GM19238 (cell line): ENCODE results near the gene FOXN3.

ENCODE experiments used
- DNase-seq: peaks from one replicate; pipeline ENCODE4 v3.0.0; 2011; ENCODE audit warnings: low spot score; ENCODE audit not compliant: insufficient read length

The FOXN3 gene

GRCh38 chr14:89408907-89409700 is 7.9 kb downstream of the FOXN3 start:
- no peak for DNase-seq

- no peak for DNase-seq
These were observed 9.2 kb downstream of the FOXN3 start for GRCh38 chr14:89407856-89408255.

GRCh38 chr14:89406941-89407340 is 10.1 kb downstream of the FOXN3 start:
- DNase-seq, result no peak

DNA sequence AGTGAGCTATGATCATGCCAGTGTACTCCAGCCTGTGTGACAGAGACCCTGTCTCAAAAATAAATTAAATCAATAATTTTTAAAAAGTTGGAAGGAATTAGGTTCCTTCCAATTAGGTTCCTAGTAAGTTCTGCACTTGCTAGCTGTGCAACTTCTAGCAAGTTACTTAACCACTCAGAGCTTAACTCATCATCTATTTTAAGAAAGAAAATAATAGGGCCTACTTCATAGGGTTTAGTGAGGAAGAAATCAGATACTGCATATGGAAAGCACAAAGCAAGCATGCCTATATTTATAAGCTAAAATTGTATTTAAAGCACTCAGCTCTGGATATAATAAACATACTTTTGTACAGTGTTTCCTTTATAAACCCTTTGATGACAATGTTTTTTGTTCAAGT is 10.7 kb downstream of the FOXN3 start:
- DNase-seq, result no peak

DNA sequence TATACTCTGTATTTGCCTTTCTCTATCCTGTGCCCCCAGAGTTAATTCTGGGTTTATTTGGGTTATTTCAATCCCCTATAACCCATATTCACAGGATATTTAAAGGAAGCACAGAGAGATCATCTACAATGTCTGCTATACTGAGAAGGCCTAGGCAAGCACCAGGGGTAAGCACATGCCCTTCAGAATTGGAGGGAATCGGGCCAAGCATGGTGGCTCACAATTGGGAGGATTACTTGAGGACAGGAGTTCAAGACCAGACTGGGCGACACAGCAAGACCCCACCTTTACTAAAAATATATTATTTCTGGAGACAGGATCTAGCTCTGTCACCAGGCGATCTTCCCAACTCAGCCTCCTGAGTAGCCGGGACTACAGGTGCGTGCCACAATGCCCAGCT is 11.3 kb downstream of the FOXN3 start:
- DNase-seq, result no peak

DNA sequence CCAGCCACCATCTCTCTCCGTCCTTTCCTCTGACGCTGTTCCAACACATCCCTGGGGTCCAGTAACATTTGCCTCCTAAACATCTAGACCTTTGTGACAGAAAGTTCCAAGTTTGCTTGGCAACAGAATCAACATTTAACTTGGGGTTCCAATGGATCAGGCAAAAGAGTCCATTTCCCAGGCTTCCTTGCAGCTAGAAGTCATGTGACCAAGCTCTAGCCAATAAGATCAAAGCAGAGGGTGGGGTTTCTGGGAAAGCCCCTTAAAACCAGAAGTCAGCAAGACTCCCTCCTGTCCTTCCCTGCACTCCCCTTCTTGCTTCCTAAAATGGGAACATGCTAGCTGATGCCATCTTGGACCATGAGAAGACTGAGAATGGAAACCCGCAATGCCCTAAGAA is 14.7 kb downstream of the FOXN3 start:
- DNase-seq, result no peak

GRCh38 chr14:89401761-89402160 is 15.3 kb downstream of the FOXN3 start:
- DNase-seq, result no peak

GRCh38 chr14:89401241-89401640 is 15.8 kb downstream of the FOXN3 start:
- DNase-seq, result no peak

DNA sequence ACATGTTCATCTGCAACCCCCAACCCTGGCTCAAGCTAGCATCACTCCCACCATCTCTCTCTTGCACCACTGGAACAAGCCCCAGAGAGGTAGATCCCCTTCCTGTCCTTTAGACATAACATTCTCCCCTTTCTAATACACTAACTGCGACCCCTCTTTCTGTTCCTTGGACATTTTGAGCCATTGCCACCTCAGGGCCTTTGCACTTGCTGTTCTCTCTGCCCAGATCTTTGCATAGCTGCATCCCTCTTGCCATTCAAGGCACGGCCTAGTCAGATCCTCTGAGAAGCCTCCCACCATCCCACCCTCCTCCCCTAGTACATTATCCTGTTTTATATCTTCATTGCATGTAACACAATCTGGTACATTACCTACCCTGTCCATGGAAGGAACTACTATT is 16.5 kb downstream of the FOXN3 start:
- DNase-seq, result no peak

DNA sequence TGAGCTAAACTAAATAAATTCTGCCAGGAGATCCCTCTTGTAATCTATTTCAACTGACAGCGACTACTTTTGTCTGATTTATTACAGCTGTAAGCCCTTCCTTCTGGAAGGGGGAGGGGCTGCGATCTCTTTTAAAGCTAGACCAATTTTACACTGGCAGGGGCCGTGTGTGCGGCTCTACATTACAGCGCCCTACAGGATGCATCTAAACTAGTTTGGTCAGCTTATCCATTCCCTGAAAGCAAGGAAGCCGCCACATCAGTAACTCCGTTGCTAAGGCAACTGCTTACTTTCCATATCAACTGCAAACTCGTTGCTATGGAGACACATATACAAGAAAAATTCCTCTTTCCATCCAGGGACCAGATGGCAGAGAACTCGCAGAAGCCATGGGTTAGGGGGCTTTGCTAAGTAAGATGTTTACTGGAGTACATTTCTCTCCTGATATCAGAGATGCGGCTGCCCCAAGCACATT is 17.4 kb downstream of the FOXN3 start:
- DNase-seq, result no peak

- no peak for DNase-seq
These were observed 17.9 kb downstream of the FOXN3 start for GRCh38 chr14:89399157-89399556.

DNA sequence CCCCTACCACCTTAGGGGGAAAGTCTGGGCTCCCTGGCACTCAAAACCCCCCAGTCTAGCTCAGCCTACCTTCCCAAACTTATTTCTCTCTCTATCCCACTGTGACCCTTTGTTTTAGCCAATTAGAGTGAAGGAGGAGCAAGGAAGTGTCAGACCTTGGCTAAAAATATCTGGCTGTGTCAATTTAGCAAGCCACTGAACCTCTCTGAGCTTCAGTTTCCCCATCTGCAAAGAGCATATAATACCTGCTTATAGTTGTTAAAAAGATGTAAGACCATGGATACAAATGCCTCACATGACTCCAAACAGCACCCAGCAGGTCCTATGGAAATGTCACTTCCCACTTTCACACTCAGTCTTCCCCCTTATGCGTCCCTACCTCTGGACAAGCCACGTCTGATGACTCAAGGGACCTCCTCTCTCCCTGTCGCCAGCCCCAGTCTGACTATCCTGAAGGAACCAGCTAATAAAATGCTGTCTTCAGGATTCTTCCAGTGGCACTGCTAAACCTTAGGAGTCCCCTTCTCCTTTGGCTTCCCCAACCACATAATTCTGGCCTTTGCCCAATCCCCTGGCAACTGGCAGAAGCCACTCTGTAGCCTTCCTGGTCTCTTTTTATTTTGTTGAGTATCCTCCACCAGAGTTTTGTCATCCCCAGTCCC is 19.3 kb downstream of the FOXN3 start:
- no peak for DNase-seq

- DNase-seq, result no peak
These were observed 22.1 kb downstream of the FOXN3 start for GRCh38 chr14:89394972-89395371.

GRCh38 chr14:89393222-89393745 is 23.7 kb downstream of the FOXN3 start:
- DNase-seq, result no peak

GRCh38 chr14:89392181-89392580 is 24.9 kb downstream of the FOXN3 start:
- no peak for DNase-seq

GRCh38 chr14:89391556-89391955 is 25.5 kb downstream of the FOXN3 start:
- no peak for DNase-seq

GRCh38 chr14:89391123-89391522 is 25.9 kb downstream of the FOXN3 start:
- DNase-seq, result no peak

GRCh38 chr14:89388853-89389252 is 28.2 kb downstream of the FOXN3 start:
- DNase-seq, result no peak

- DNase-seq, result no peak
These were observed 28.9 kb downstream of the FOXN3 start for GRCh38 chr14:89387922-89388685.

GRCh38 chr14:89386212-89386886 is 30.7 kb downstream of the FOXN3 start:
- DNase-seq, result no peak

DNA sequence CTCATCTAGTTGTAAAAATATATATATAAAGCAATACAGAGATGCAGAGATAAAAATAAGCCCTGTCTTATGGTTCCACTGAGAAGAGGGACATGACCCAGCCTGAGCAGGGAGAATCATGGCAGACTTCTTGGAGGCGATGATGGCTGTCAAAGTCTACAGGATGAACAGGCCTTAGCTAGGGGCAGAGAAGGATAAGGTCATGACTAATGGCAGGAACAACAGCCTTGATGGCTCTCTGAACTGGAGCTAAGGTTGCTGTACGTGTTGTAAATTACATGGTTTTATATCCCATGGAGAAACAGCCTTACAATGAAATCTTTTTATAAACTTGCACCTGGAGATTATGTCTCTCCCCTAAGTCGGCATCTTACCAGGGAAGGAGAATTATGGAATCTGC is 32.4 kb downstream of the FOXN3 start:
- DNase-seq, result no peak
